Ascending aorta (tissue), 2 donors: ENCODE data around the gene SKI. TPM values are rescaled to one million over a fixed set of nuclear protein-coding genes. Genes with fewer than 3 reads are reported as not detected.

Experiments used
- DNase-seq, 2 donors: peaks; one replicate each; pipeline ENCODE4 v3.0.0-alpha.2; 2019; ENCODE audit warnings: low spot score in 2 of 2
- H3K27ac ChIP-seq, 2 donors: fragments of 200-600 bp; sonication (generic); one replicate each; pipeline ENCODE4 v1.5.1; 2016 to 2017; ENCODE audit warnings: mild to moderate bottlenecking in 1 of 2
- H3K27me3 ChIP-seq: fragments of 200-600 bp; sonication (generic); one replicate; pipeline ENCODE4 v1.5.1; 2017
- H3K36me3 ChIP-seq, 2 donors: fragments of 200-600 bp; sonication (generic); one replicate each; pipeline ENCODE4 v1.5.1; 2016
- H3K4me1 ChIP-seq, 2 donors: fragments of 200-600 bp; sonication (generic); one replicate each; pipeline ENCODE4 v1.5.1; 2016 to 2017; ENCODE audit warnings: mild to moderate bottlenecking in 1 of 2
- H3K4me3 ChIP-seq, 2 donors: fragments of 200-600 bp; sonication (generic); one replicate each; pipeline ENCODE4 v1.5.1; 2016 to 2017; ENCODE audit warnings: mild to moderate bottlenecking in 1 of 2
- H3K9me3 ChIP-seq, 2 donors: fragments of 200-600 bp; sonication (generic); one replicate each; pipeline ENCODE4 v1.5.1; 2016
- CTCF ChIP-seq, 3 experiments: fragments of 200-600 bp in 2 of 3; fragments of 450-650 bp in 1 of 3; sonication (generic) in 2 of 3; IDR thresholded peaks; one replicate each; pipeline ENCODE4 v1.5.1; 2016 to 2019; ENCODE audit warnings: antibody characterized with exemption in 3 of 3, mild to moderate bottlenecking in 1 of 3, moderate library complexity in 1 of 3
- intact Hi-C: fragments of 100-400 bp; cut with DNase I; formaldehyde crosslinking; loops from one replicate; pipeline ENCODE4 v1.15.1; 2023
- total RNA-seq: library from RNA; depleted of rRNA; stranded (reverse); fragments of >200 nt; gene quantifications from one replicate; pipeline ENCODE4 v1.1.0, GENCODE V29; 2016

SKI gene
- total RNA-seq, 1 donor from 2014 or later = 139 TPM

- peaks cover 23 to 36% of the 10 kb centered on the region in 2 donors for H3K4me1 ChIP-seq
- H3K27me3 ChIP-seq = no peaks in the 10 kb centered on the region
- no peak overlapping the region for H3K4me3 ChIP-seq
- H3K9me3 ChIP-seq = no peaks in the 10 kb centered on the region
- intact Hi-C loops = no loop called here
- no peak for TF ChIP-seq CTCF (IDR thresholded peaks at IDR 0.05)
- no peak overlapping the region for H3K27ac ChIP-seq
- H3K36me3 ChIP-seq = no peaks in the 10 kb centered on the region
- DNase-seq = no peak
Observed at GRCh38 chr1:2215909-2216766, 12.0 kb upstream of the SKI start.

- peak in 1 of 2 donors; percentile 62 for DNase-seq
- intact Hi-C loops = no loop called here
- no peaks in the 10 kb centered on the region for H3K36me3 ChIP-seq
- TF ChIP-seq CTCF (IDR thresholded peaks at IDR 0.05) = no peak
- H3K27me3 ChIP-seq = no peaks in the 10 kb centered on the region
- no peak overlapping the region for H3K27ac ChIP-seq
- no peak overlapping the region for H3K4me3 ChIP-seq
- peaks cover 23 to 34% of the 10 kb centered on the region in 2 donors for H3K4me1 ChIP-seq
- H3K9me3 ChIP-seq = no peaks in the 10 kb centered on the region
Observed at GRCh38 chr1:2216767-2217058, 11.4 kb upstream of the SKI start.

GRCh38 chr1:2221271-2221670, 6.8 kb upstream of the SKI start:
- Histone ChIP-seq H3K27ac (no peak overlapping the region), H3K36me3 (no peaks in the 10 kb centered on the region), H3K4me1 (no peaks in the 10 kb centered on the region), H3K9me3 (no peaks in the 10 kb centered on the region), H3K27me3 (no peaks in the 10 kb centered on the region), H3K4me3 (no peak overlapping the region)
- DNase-seq = no peak
- intact Hi-C loops = no loop called here
- no peak for TF ChIP-seq CTCF (IDR thresholded peaks at IDR 0.05)

- no peaks in the 10 kb centered on the region for H3K9me3 ChIP-seq
- H3K27ac ChIP-seq = no peak overlapping the region
- H3K27me3 ChIP-seq = no peaks in the 10 kb centered on the region
- no peaks in the 10 kb centered on the region for H3K36me3 ChIP-seq
- H3K4me3 ChIP-seq = no peak overlapping the region
- DNase-seq = no peak
- no peak for TF ChIP-seq CTCF (IDR thresholded peaks at IDR 0.05)
- H3K4me1 ChIP-seq = peaks cover 5 to 6% of the 10 kb centered on the region in 2 donors
- intact Hi-C loops = no loop called here
Observed at GRCh38 chr1:2224170-2224584, 3.9 kb upstream of the SKI start.

GRCh38 chr1:2224631-2225428, 3.3 kb upstream of the SKI start:
- peak in 1 of 2 donors; percentile 63 for DNase-seq
- Histone ChIP-seq H3K4me1 (peaks cover 5 to 6% of the 10 kb centered on the region in 2 donors), H3K4me3 (no peak overlapping the region), H3K36me3 (no peaks in the 10 kb centered on the region), H3K27me3 (no peaks in the 10 kb centered on the region), H3K9me3 (no peaks in the 10 kb centered on the region), H3K27ac (no peak overlapping the region)
- TF ChIP-seq CTCF (IDR thresholded peaks at IDR 0.05) = no peak
- intact Hi-C loops = no loop called here
